Medulla oblongata (tissue), 1 donor: ENCODE results near the gene INCA1.

Source experiments
- DNase-seq: peaks from one replicate; pipeline ENCODE4 v3.0.0-alpha.2; 2015; ENCODE audit errors: extremely low spot score

INCA1 gene

GRCh38 chr17:5011928-5012327, 14.6 kb upstream of the INCA1 start:
- no peak for DNase-seq

- DNase-seq: no peak
Observed at GRCh38 chr17:5003214-5003867, 6.0 kb upstream of the INCA1 start.

GRCh38 chr17:5002121-5002788, 4.9 kb upstream of the INCA1 start:
- DNase-seq: no peak

- DNase-seq: no peak
Observed at GRCh38 chr17:5000237-5000639, 2.9 kb upstream of the INCA1 start.

- DNase-seq: no peak
Observed at GRCh38 chr17:4999430-5000093, 2.2 kb upstream of the INCA1 start.

- no peak for DNase-seq
Observed at GRCh38 chr17:4998732-4999429, 1.6 kb upstream of the INCA1 start.

GRCh38 chr17:4998027-4998731, 857 bp upstream of the INCA1 start:
- peak; percentile 17 for DNase-seq

GRCh38 chr17:4994081-4994595, 3.2 kb downstream of the INCA1 start:
- DNase-seq: no peak

GRCh38 chr17:4987767-4988567, 9.4 kb downstream of the INCA1 start:
- peak; percentile 30 for DNase-seq

- peak; percentile 89 for DNase-seq
Observed at GRCh38 chr17:4986951-4987766, 10.2 kb downstream of the INCA1 start, which contains the start of gene CAMTA2. CAMTA2 (minus strand) TSS chr17:4987675; CDS start chr17:4986222, 1,453 bp downstream.

GRCh38 chr17:4986403-4986802, 10.9 kb downstream of the INCA1 start:
- no peak for DNase-seq

- DNase-seq: no peak
Observed at GRCh38 chr17:4982305-4982704, 15.0 kb downstream of the INCA1 start.

- peak; percentile 50 for DNase-seq
Observed at GRCh38 chr17:4980644-4981216, 16.6 kb downstream of the INCA1 start.

- DNase-seq: peak; percentile 52
Observed at GRCh38 chr17:4978726-4979125, 18.6 kb downstream of the INCA1 start.

GRCh38 chr17:4974115-4974670, 23.1 kb downstream of the INCA1 start:
- DNase-seq: no peak

- no peak for DNase-seq
Observed at GRCh38 chr17:4973256-4974114, 23.8 kb downstream of the INCA1 start.

- DNase-seq: no peak
Observed at GRCh38 chr17:4972752-4973151, 24.6 kb downstream of the INCA1 start.

- DNase-seq: no peak
Observed at GRCh38 chr17:4972322-4972721, 25.0 kb downstream of the INCA1 start.
